Daoy (cell line): ENCODE data around the gene SHC2. TPM values are rescaled to one million over a fixed set of nuclear protein-coding genes. Genes with fewer than 3 reads are reported as not detected.
"Not testable (repeated sequence)": the region's sequence is repeated elsewhere in the genome, so short reads cannot be mapped to it uniquely, and the experiment has no call there.

Experiments used
- DNase-seq: peaks from one replicate; pipeline ENCODE4 v3.0.0-alpha.2; 2015; ENCODE audit warnings: low read depth
- total RNA-seq: library from RNA; depleted of rRNA; stranded (reverse); fragments of >200 nt; shearing (Covaris generic); gene quantifications from 2 replicates; pipeline ENCODE4 v1.2.3, GENCODE V29; 2014

SHC2 gene
- total RNA-seq, 1 experiment from 2014 or later, result 0.11 TPM

- no peak for DNase-seq
These were observed 70.9 kb downstream of the SHC2 start for GRCh38 chr19:389935-390289.

GRCh38 chr19:389255-389934 lies 71.4 kb downstream of the SHC2 start:
- no peak for DNase-seq

- DNase-seq, result no peak
These were observed 72.1 kb downstream of the SHC2 start for GRCh38 chr19:388691-389090.

GRCh38 chr19:387777-388176 lies 73.1 kb downstream of the SHC2 start:
- no peak for DNase-seq

GRCh38 chr19:386632-387301 lies 74.1 kb downstream of the SHC2 start:
- DNase-seq, result not testable (repeated sequence)

GRCh38 chr19:386189-386588 lies 74.6 kb downstream of the SHC2 start:
- not testable (repeated sequence) for DNase-seq

- no peak for DNase-seq
These were observed 76.0 kb downstream of the SHC2 start for GRCh38 chr19:384799-385169.

GRCh38 chr19:383922-384798 lies 76.7 kb downstream of the SHC2 start:
- DNase-seq, result no peak

- no peak for DNase-seq
These were observed 77.8 kb downstream of the SHC2 start for GRCh38 chr19:383040-383439.

GRCh38 chr19:382578-382977 lies 78.3 kb downstream of the SHC2 start:
- peak; percentile 75 for DNase-seq

- DNase-seq, result not testable (repeated sequence)
These were observed 78.9 kb downstream of the SHC2 start for GRCh38 chr19:381901-382300.

GRCh38 chr19:380618-381219 lies 80.1 kb downstream of the SHC2 start:
- not testable (repeated sequence) for DNase-seq

- DNase-seq, result no peak
These were observed 81.0 kb downstream of the SHC2 start for GRCh38 chr19:379796-380195.

- no peak for DNase-seq
These were observed 82.1 kb downstream of the SHC2 start for GRCh38 chr19:378706-379105.

- no peak for DNase-seq
These were observed 82.8 kb downstream of the SHC2 start for GRCh38 chr19:377801-378581.

- DNase-seq, result no peak
These were observed 84.7 kb downstream of the SHC2 start for GRCh38 chr19:376111-376470.

GRCh38 chr19:375395-376110 lies 85.3 kb downstream of the SHC2 start:
- DNase-seq, result no peak

GRCh38 chr19:374886-375235 lies 86.0 kb downstream of the SHC2 start:
- no peak for DNase-seq

- DNase-seq, result no peak
These were observed 86.5 kb downstream of the SHC2 start for GRCh38 chr19:374183-374885.
